K562 (cell line): ENCODE measurements around the gene RNF19B. TPM values are rescaled to one million over a fixed set of nuclear protein-coding genes. Genes with fewer than 3 reads are reported as not detected.

Experiments
- ATAC-seq: fragments of 200-7000 bp; cut with Tn5 transposase; 3 replicates; pipeline ENCODE4 v1.9.1; 2020; ENCODE audit warnings: moderate library complexity
- BruUV-seq: library from RNA; stranded (reverse); fragments of 400-500 nt; replicated peaks from 2 replicates; lab custom pipeline; 2021; lab: Mats Ljungman, UMichigan
- CTCF ChIA-PET: fragments of 300-600 bp; formaldehyde crosslinking; extraction: SDS; loops from one replicate; lab custom pipeline; 2021; ENCODE audit warnings: low intra/inter-chr PET ratio; lab: Yijun Ruan, JAX
- POLR2A ChIA-PET: fragments of 300-600, 350-650 bp; sonication (Branson Sonifier 250); formaldehyde crosslinking; extraction: SDS; loops from one replicate; lab custom pipeline; 2021; ENCODE audit warnings: antibody characterized with exemption, inconsistent platforms; lab: Yijun Ruan, JAX
- DNase-seq, 4 experiments: peaks; one replicate each; pipeline versions ENCODE4 v3.0.0 to v3.0.0-alpha.2; 2011 to 2018; ENCODE audit warnings: low spot score in 3 of 4, mixed read lengths in 3 of 4; ENCODE audit errors: extremely low read depth in 1 of 4
- FAIRE-seq: peaks from 2 replicates; lab custom pipeline; 2011; peaks lifted over from hg19 to GRCh38; lab: Jason Lieb, UNC
- H2AFZ ChIP-seq: 2 replicates; pipeline ENCODE4 v1.6.0; 2011; ENCODE audit warnings: low read depth, low read length, control low read depth, inconsistent platforms
- H3K27ac ChIP-seq: fragments of 200-600 bp; 3 replicates; pipeline ENCODE4 v1.8.0; 2011; ENCODE audit warnings: low read depth, mild to moderate bottlenecking, control low read depth, inconsistent platforms, low read length, moderate library complexity, mixed read lengths; ENCODE audit errors: extremely low read depth
- H3K27me3 ChIP-seq, 2 experiments: fragments of 300-600 bp in 1 of 2; 2 replicates in 1 of 2; 3 replicates in 1 of 2; pipeline versions ENCODE4 v1.6.0 to v1.8.0; 2011; ENCODE audit warnings: inconsistent platforms in 2 of 2, low read length in 2 of 2, mild to moderate bottlenecking in 1 of 2, mixed read lengths in 1 of 2, moderate library complexity in 1 of 2; ENCODE audit not compliant: control insufficient read depth in 2 of 2, insufficient read depth in 2 of 2
- H3K36me3 ChIP-seq: fragments of 300-600 bp; 3 replicates; pipeline ENCODE4 v1.8.0; 2011; ENCODE audit warnings: mild to moderate bottlenecking, low read length, inconsistent platforms; ENCODE audit not compliant: control insufficient read depth, insufficient read depth
- H3K4me1 ChIP-seq, 2 experiments: fragments of 200-600 bp in 1 of 2; replicated peaks in 1 of 2; 2 replicates in 1 of 2; 3 replicates in 1 of 2; pipeline versions ENCODE4 v1.5.1 to v1.8.0; 2011; ENCODE audit warnings: inconsistent platforms in 2 of 2, low read length in 2 of 2, mild to moderate bottlenecking in 1 of 2, mixed read lengths in 1 of 2, moderate library complexity in 1 of 2; ENCODE audit not compliant: control insufficient read depth in 2 of 2, insufficient read depth in 2 of 2
- H3K4me2 ChIP-seq: 2 replicates; pipeline ENCODE4 v1.6.1; 2011; ENCODE audit warnings: low read length, control low read depth, inconsistent platforms, mixed read lengths; ENCODE audit not compliant: insufficient read depth
- H3K4me3 ChIP-seq: fragments of 200-600 bp; sonication (generic), shearing (Covaris generic); 2 replicates; pipeline ENCODE4 v1.5.1; 2016; ENCODE audit warnings: control low read depth, inconsistent platforms
- H3K79me2 ChIP-seq: fragments of 200-600 bp; 3 replicates; pipeline ENCODE4 v1.8.0; 2011; ENCODE audit warnings: low read length, inconsistent platforms; ENCODE audit not compliant: control insufficient read depth, insufficient read depth
- H3K9ac ChIP-seq, 2 experiments: 2 replicates each; pipeline versions ENCODE4 v1.6.0 to v1.6.1; 2011; ENCODE audit warnings: low read depth in 2 of 2, low read length in 2 of 2, control low read depth in 1 of 2, inconsistent platforms in 1 of 2, mild to moderate bottlenecking in 1 of 2, mixed read lengths in 1 of 2; ENCODE audit not compliant: insufficient read depth in 1 of 2
- H3K9me1 ChIP-seq: one replicate; pipeline ENCODE4 v1.6.0; 2011; ENCODE audit warnings: inconsistent platforms, mild to moderate bottlenecking, low read length, moderate library complexity; ENCODE audit not compliant: control insufficient read depth, insufficient read depth
- H3K9me3 ChIP-seq: replicated peaks from 2 replicates; pipeline ENCODE4 v1.5.1; 2011; ENCODE audit warnings: low read depth, low read length, inconsistent platforms; ENCODE audit not compliant: control insufficient read depth, insufficient read depth
- H4K20me1 ChIP-seq: replicated peaks from 2 replicates; pipeline ENCODE4 v1.6.1; 2011; ENCODE audit warnings: low read length, inconsistent platforms, mixed read lengths; ENCODE audit not compliant: control insufficient read depth, insufficient read depth
- C11orf30 ChIP-seq: fragments of 450-650 bp; IDR thresholded peaks from 2 replicates; pipeline ENCODE4 v1.6.1; 2016; ENCODE audit warnings: low read depth, mild to moderate bottlenecking
- CHD4 ChIP-seq: fragments of 200-600 bp; sonication (generic); IDR thresholded peaks from 3 replicates; pipeline ENCODE4 v1.6.1; 2012; ENCODE audit warnings: low read depth, mild to moderate bottlenecking, mixed read lengths, low read length, inconsistent platforms; ENCODE audit not compliant: insufficient read depth, insufficient replicate concordance, poor library complexity, severe bottlenecking
- PURB ChIP-seq: sonication (generic); formaldehyde crosslinking; IDR thresholded peaks from 2 replicates; pipeline ENCODE4 v1.9.0; 2021; ENCODE audit warnings: low read depth, mild to moderate bottlenecking, missing genetic modification reagents
- RERE ChIP-seq: sonication (generic); formaldehyde crosslinking; IDR thresholded peaks from 2 replicates; pipeline ENCODE4 v1.8.0; 2023; ENCODE audit warnings: missing genetic modification reagents, mild to moderate bottlenecking, borderline replicate concordance
- SP2 ChIP-seq: IDR thresholded peaks from 2 replicates; pipeline ENCODE4 v1.6.1; 2011; ENCODE audit warnings: mild to moderate bottlenecking, low read depth, low read length, moderate library complexity; ENCODE audit not compliant: poor library complexity, severe bottlenecking; ENCODE audit errors: extremely low read depth
- ZBTB5 ChIP-seq: fragments of 450-650 bp; IDR thresholded peaks from 2 replicates; pipeline ENCODE4 v1.6.1; 2017; ENCODE audit warnings: antibody characterized with exemption
- ZNF143 ChIP-seq: sonication (generic); formaldehyde crosslinking; IDR thresholded peaks from 2 replicates; pipeline ENCODE4 v1.9.0; 2022; ENCODE audit warnings: mild to moderate bottlenecking, missing genetic modification reagents
- ZNF253 ChIP-seq: fragments of 250-450 bp; sonication (Bioruptor Pico); conservative IDR thresholded peaks from 2 replicates; pipeline ENCODE4 v1.6.1; 2021; ENCODE audit warnings: mild to moderate bottlenecking
- ZNF444 ChIP-seq: fragments of 250-450 bp; sonication (Bioruptor Pico); IDR thresholded peaks from 2 replicates; pipeline ENCODE4 v1.4.0; 2020; ENCODE audit warnings: mild to moderate bottlenecking, moderate library complexity
- WGBS: fragments of 100-300 bp; shearing (Covaris generic); methylation state at CpG from one replicate; pipeline ENCODE4 v1.1.6; 2016; ENCODE audit warnings: low coverage, mixed read lengths; ENCODE audit not compliant: insufficient coverage; ENCODE audit errors: missing lambda C conversion rate; 5-methylcytosine and 5-hydroxymethylcytosine counted together
- in situ Hi-C: fragments of 300-500 bp; cut with MboI; formaldehyde crosslinking; loops from 4 replicates; pipeline ENCODE4 v1.15.0; 2018; ENCODE audit warnings: inconsistent platforms, mixed read lengths
- intact Hi-C: fragments of 100-400 bp; cut with micrococcal nuclease; formaldehyde crosslinking; loops from 2 replicates; pipeline ENCODE4 v1.14.2; 2022
- polyA plus RNA-seq, 8 experiments: library from polyadenylated mRNA; depleted of rRNA in 4 of 8; stranded (reverse) in 5 of 8; unstranded in 3 of 8; fragments of >200 nt; fragmentation: Nextera tagmentation in 2 of 8; fragmentation: Illumina TruSeq in 1 of 8; extraction: Ambion mirVana in 2 of 8; extraction: Trizol in 1 of 8; gene quantifications; 2 replicates each; pipeline versions ENCODE4 v1.2.1 to v1.2.3, GENCODE V29; 2011 to 2014; ENCODE audit warnings: inconsistent platforms in 1 of 8, missing spikeins in 1 of 8
- total RNA-seq, 7 experiments: library from RNA; depleted of rRNA in 6 of 7; stranded (reverse); fragments of >200 nt in 6 of 7; fragmentation: Illumina TruSeq in 2 of 7; extraction: Trizol in 2 of 7; gene quantifications; 2 replicates each; pipeline versions ENCODE4 v1.2.1 to v1.2.3, GENCODE V29; 2011 to 2021; ENCODE audit warnings: low replicate concordance in 1 of 7

The RNF19B gene
- total and polyA plus RNA-seq, 9 of the 15 experiments (the other 6 are each of a cell fraction or from before 2014, with no cell fraction given) = 2.6 to 14.9 (median 10.1) TPM

- in situ Hi-C loops = no loop called here
- Histone ChIP-seq H4K20me1 (no peaks in the 10 kb centered on the region; the same call in 1 of the 2 replicates), H3K4me2 (no peak overlapping the region), H3K9me1 (no peaks in the 10 kb centered on the region), H3K4me3 (no peak overlapping the region), H2AFZ (no peak overlapping the region), H3K9me3 (no peaks in the 10 kb centered on the region), H3K27me3 (no peaks in the 10 kb centered on the region)
- DNase-seq (no peak), ATAC-seq (no peak)
- no TSS peak for BruUV-seq
- intact Hi-C loops = no loop called here
- POLR2A ChIA-PET = interaction anchor here (0.6 kb wide), 1 partner anchor 94 kb away, joined by 3 read pairs; no protein-coding TSS in a partner anchor
- WGBS = 64% methylated on average over 5 of the region's 5 CpGs
- TF ChIP-seq C11orf30 (no peak), ZNF253 (no peak), PURB (CRISPR knock-in tag) (no peak), RERE (CRISPR knock-in tag) (no peak), CHD4 (no peak), SP2 (no peak), ZNF143 (no peak), ZNF444 (CRISPR knock-in tag) (no peak), ZBTB5 (no peak)
- TF ChIP-seq, all 486 proteins: peak for 0
- no peak overlapping the region for H3K27ac ChIP-seq
- CTCF ChIA-PET = no interaction called here
- no peaks in the 10 kb centered on the region for H3K36me3 ChIP-seq
- H3K9ac ChIP-seq = no peak overlapping the region
- FAIRE-seq = no peak
- no peaks in the 10 kb centered on the region for H3K79me2 ChIP-seq
- H3K4me1 ChIP-seq = peaks cover 15 to 22% of the 10 kb centered on the region in 2 experiments
Observed at GRCh38 chr1:32991386-32991785, 26.8 kb upstream of the RNF19B start.
